Adrenal gland (tissue), 12 donors: ENCODE data around the gene IL10RB. TPM values are rescaled to one million over a fixed set of nuclear protein-coding genes. Genes with fewer than 3 reads are reported as not detected.

Source experiments
- DNase-seq, 7 donors: peaks; one replicate each; pipeline ENCODE4 v3.0.0-alpha.2; 2019 to 2020
- H3K27ac ChIP-seq, 5 donors: fragments of 200-600 bp; sonication (generic) in 4 of 5; 1 replicate in 3 of 5; 2 replicates in 2 of 5; pipeline versions ENCODE4 v1.5.1 to v1.8.0; 2016 to 2020; ENCODE audit warnings: mild to moderate bottlenecking in 1 of 5
- H3K27me3 ChIP-seq: fragments of 200-600 bp; 2 replicates; pipeline ENCODE4 v1.8.0; 2021
- H3K36me3 ChIP-seq, 2 donors: fragments of 200-600 bp; replicated peaks in 1 of 2; 1 replicate in 1 of 2; 2 replicates in 1 of 2; pipeline versions ENCODE4 v1.5.1 to v1.8.0; 2018 to 2022
- H3K4me1 ChIP-seq, 2 donors: fragments of 200-600 bp; replicated peaks in 1 of 2; 1 replicate in 1 of 2; 2 replicates in 1 of 2; pipeline versions ENCODE4 v1.5.1 to v1.8.0; 2018 to 2021
- H3K4me3 ChIP-seq, 4 donors: fragments of 200-600 bp; sonication (generic) in 3 of 4; one replicate each; pipeline ENCODE4 v1.5.1; 2016 to 2018
- H3K9me3 ChIP-seq, 3 donors: fragments of 200-600 bp; sonication (generic) in 1 of 3; replicated peaks in 1 of 3; 1 replicate in 2 of 3; 2 replicates in 1 of 3; pipeline versions ENCODE4 v1.5.1 to v1.8.0; 2016 to 2021
- CTCF ChIP-seq, 6 experiments: fragments of 450-650 bp in 4 of 6; fragments of 200-600 bp in 2 of 6; sonication (generic) in 1 of 6; IDR thresholded peaks; 1 replicate in 5 of 6; 2 replicates in 1 of 6; pipeline versions ENCODE4 v1.5.1 to v1.8.0; 2016 to 2021; ENCODE audit warnings: antibody characterized with exemption in 6 of 6, mild to moderate bottlenecking in 2 of 6, moderate library complexity in 1 of 6
- POLR2A ChIP-seq, 2 donors: fragments of 450-650 bp; IDR thresholded peaks; one replicate each; pipeline ENCODE4 v1.6.1; 2017; ENCODE audit warnings: antibody characterized with exemption in 2 of 2, mild to moderate bottlenecking in 2 of 2, moderate library complexity in 1 of 2
- WGBS, 4 donors: extraction: QIAGEN DNeasy Blood & Tissue Kit in 2 of 4; methylation state at CpG; one replicate each; pipeline versions ENCODE4 v1.1.5 to v1.1.7; 2013 to 2017; 5-methylcytosine and 5-hydroxymethylcytosine counted together
- intact Hi-C, 2 donors: fragments of 100-400 bp; cut with DNase I; formaldehyde crosslinking; loops; one replicate each; pipeline versions ENCODE4 v1.14.1 to v1.15.0; 2022 to 2023
- polyA plus RNA-seq, 3 donors: library from polyadenylated mRNA; stranded (reverse); fragments of 200-250 nt in 2 of 3; fragments of 350-450 nt in 1 of 3; fragmentation: Illumina TruSeq in 1 of 3; extraction: RNeasy Lipid Tissue Mini Kit (QIAGEN cat#74804) in 1 of 3; gene quantifications; one replicate each; pipeline ENCODE4 v1.2.3, GENCODE V29; 2013 to 2014
- total RNA-seq, 9 donors: library from RNA; depleted of rRNA in 4 of 9; stranded (reverse); fragments of >200 nt in 4 of 9; fragments of 120-200 nt in 1 of 9; fragmentation: NEBNext Ultra II Directional in 1 of 9; extraction: Animal tissue kit (Norgen Biotek cat#: 25700) in 1 of 9; gene quantifications; one replicate each; pipeline versions ENCODE4 v1.1.0 to v1.2.4, GENCODE V29; 2013 to 2023
- donor health status: healthy with polysubstance abuse.
- donor health status: Bipolar disorder and iron deficiency.
- donor health status: DM: yes; HTN: yes; CAD: no.
- donor health status: DM: no; HTN: no; CAD: no.
- donor health status: DM: no; HTN: no; CAD: no.
- donor health status: DM: yes; HTN: yes; CAD: no.

IL10RB gene
- total and polyA plus RNA-seq, 12 donors = 14.7 to 55.0 (median 26.9) TPM

GRCh38 chr21:33289199-33289819 is 23.1 kb downstream of the IL10RB start:
- H3K27ac ChIP-seq = peak overlapping the region in 2 of 5 donors; percentile 17 to 66
- WGBS, 4 donors = 70 to 83% (median 75%) methylated on average over 2 to 11 of the region's 11 CpGs
- H3K9me3 ChIP-seq = no peaks in the 10 kb centered on the region
- H3K4me3 ChIP-seq = no peak overlapping the region
- H3K36me3 ChIP-seq = peaks cover 0 to 36% of the 10 kb centered on the region in 2 donors
- TF ChIP-seq POLR2A (IDR thresholded peaks at IDR 0.05) (no peak), CTCF (IDR thresholded peaks at IDR 0.05) (no peak)
- no peak for DNase-seq
- H3K27me3 ChIP-seq = no peaks in the 10 kb centered on the region
- peaks cover 20% of the 10 kb centered on the region in 2 donors for H3K4me1 ChIP-seq
- intact Hi-C loops = no loop called here

GRCh38 chr21:33290441-33290840 is 24.3 kb downstream of the IL10RB start:
- TF ChIP-seq CTCF (IDR thresholded peaks at IDR 0.05) (no peak), POLR2A (IDR thresholded peaks at IDR 0.05) (no peak)
- no peaks in the 10 kb centered on the region for H3K9me3 ChIP-seq
- peaks cover 0 to 28% of the 10 kb centered on the region in 2 donors for H3K36me3 ChIP-seq
- H3K27ac ChIP-seq = no peak overlapping the region
- peaks cover 20% of the 10 kb centered on the region in 2 donors for H3K4me1 ChIP-seq
- 90 to 95% (median 93%) methylated on average over 6 to 11 of the region's 11 CpGs for WGBS, 4 donors
- no peak overlapping the region for H3K4me3 ChIP-seq
- intact Hi-C loops = no loop called here
- no peaks in the 10 kb centered on the region for H3K27me3 ChIP-seq
- no peak for DNase-seq

GRCh38 chr21:33291686-33292085 is 25.5 kb downstream of the IL10RB start:
- peaks cover 8% of the 10 kb centered on the region in 2 donors for H3K4me1 ChIP-seq
- no peak overlapping the region for H3K27ac ChIP-seq
- no peak overlapping the region for H3K4me3 ChIP-seq
- no peaks in the 10 kb centered on the region for H3K27me3 ChIP-seq
- TF ChIP-seq POLR2A (IDR thresholded peaks at IDR 0.05) (no peak), CTCF (IDR thresholded peaks at IDR 0.05) (no peak)
- no peaks in the 10 kb centered on the region for H3K9me3 ChIP-seq
- intact Hi-C loops = no loop called here
- WGBS, 4 donors = 87 to 94% (median 92%) methylated on average over 7 to 9 of the region's 9 CpGs
- DNase-seq = no peak
- peaks cover 0 to 34% of the 10 kb centered on the region in 2 donors for H3K36me3 ChIP-seq

- Histone ChIP-seq H3K36me3 (peaks cover 0 to 34% of the 10 kb centered on the region in 2 donors), H3K4me1 (no peaks in the 10 kb centered on the region), H3K27me3 (no peaks in the 10 kb centered on the region), H3K4me3 (no peak overlapping the region), H3K9me3 (no peaks in the 10 kb centered on the region), H3K27ac (no peak overlapping the region)
- 82 to 93% (median 88%) methylated on average over 3 to 5 of the region's 5 CpGs for WGBS, 4 donors
- intact Hi-C loops = no loop called here
- TF ChIP-seq POLR2A (IDR thresholded peaks at IDR 0.05) = no peak
- TF ChIP-seq CTCF (IDR thresholded peaks at IDR 0.05) = no peak
- DNase-seq = no peak
Measured at GRCh38 chr21:33292724-33293123, 26.6 kb downstream of the IL10RB start.
